Occipital lobe (tissue), 2 donors: ENCODE data around the gene ATF7IP2. TPM values are rescaled to one million over a fixed set of nuclear protein-coding genes. Genes with fewer than 3 reads are reported as not detected.

Experiments used
- small RNA-seq: library from RNA; depleted of rRNA; stranded (forward); fragments of <200 nt; gene quantifications from one replicate; pipeline ENCODE3, GENCODE V24; 2014
- total RNA-seq: library from RNA; depleted of rRNA; stranded (reverse); fragments of >200 nt; gene quantifications from one replicate; pipeline ENCODE4 v1.2.3, GENCODE V29; 2014

Gene ATF7IP2
- total RNA-seq, 1 donor from 2014 or later = 14.8 TPM

Small RNAs within 50 kb of the gene (small RNA-seq; reads per million reads assigned to genes)
- gene RNU6-633P = not detected

Other genes with a start within 250 kb of the ATF7IP2 start
- 10.9 TPM for gene GRIN2A, start 203.6 kb upstream of the ATF7IP2 start, total RNA-seq
- gene EMP2, start 194.5 kb downstream of the ATF7IP2 start, total RNA-seq = 3.4 TPM